Activated naive CD8-positive, alpha-beta T cell treated with anti-CD3 and anti-CD28 coated beads, Interleukin-2, amount 10 ng/mL, durations not matched to agents 7 days and 5 days (primary cell): ENCODE data around the gene SFMBT1. TPM values are rescaled to one million over a fixed set of nuclear protein-coding genes. Genes with fewer than 3 reads are reported as not detected.
A peak's percentile ranks its signal among the peaks of the same experiment; 100 is the strongest.

Experiments used
- ATAC-seq: fragments of 150-1000 bp; cut with Tn5 transposase; one replicate; pipeline ENCODE4 v1.10.0; 2021; ENCODE audit warnings: low read depth, moderate library complexity
- POLR2A ChIA-PET: fragments of 350-600 bp; sonication (Branson Sonifier 250); formaldehyde crosslinking; loops from one replicate; lab custom pipeline; 2021; ENCODE audit warnings: antibody characterized with exemption; lab: Charles Lee
- DNase-seq: peaks from one replicate; pipeline ENCODE4 v3.0.0; 2021
- H3K27ac Mint-ChIP-seq: one replicate; pipeline ENCODE4 v1.8.0; 2022; ENCODE audit warnings: mild to moderate bottlenecking, mixed read lengths
- H3K27me3 Mint-ChIP-seq: one replicate; pipeline ENCODE4 v1.8.0; 2022; ENCODE audit warnings: mild to moderate bottlenecking, moderate library complexity, mixed read lengths
- H3K36me3 Mint-ChIP-seq: one replicate; pipeline ENCODE4 v1.8.0; 2021; ENCODE audit warnings: mild to moderate bottlenecking, mixed read lengths
- H3K4me1 Mint-ChIP-seq: one replicate; pipeline ENCODE4 v1.8.0; 2021; ENCODE audit warnings: mixed read lengths
- H3K4me3 Mint-ChIP-seq: one replicate; pipeline ENCODE4 v1.8.0; 2022; ENCODE audit warnings: mild to moderate bottlenecking, moderate library complexity, mixed read lengths
- H3K9me3 Mint-ChIP-seq: one replicate; pipeline ENCODE4 v1.8.0; 2021; ENCODE audit warnings: mixed read lengths
- total RNA-seq, 2 experiments: library from RNA; stranded (reverse); gene quantifications; one replicate each; pipeline ENCODE4 v1.2.3, GENCODE V29; 2021

SFMBT1 gene
- total RNA-seq, 2 experiments from 2014 or later: 29.5 to 30.8 TPM

DNA sequence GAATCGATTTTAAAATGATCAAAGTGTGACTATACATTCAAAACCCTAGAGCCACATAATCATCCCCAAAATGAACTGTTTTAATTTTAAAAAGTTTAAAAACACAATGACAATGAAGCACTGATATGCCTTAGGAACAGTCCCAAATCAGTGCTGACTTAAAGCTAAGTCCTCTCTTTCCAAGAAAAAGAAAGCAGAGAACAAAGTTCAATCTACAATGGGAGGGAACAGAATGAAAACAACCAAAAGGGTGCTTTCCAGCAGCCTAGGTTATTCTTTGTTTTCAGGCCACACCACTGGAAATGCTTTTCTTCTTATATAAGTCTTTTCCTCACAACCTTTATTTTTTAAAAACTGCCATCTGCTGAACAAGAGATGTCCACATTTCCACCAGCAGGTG, 141.3 kb downstream of the SFMBT1 start:
- Mint-ChIP-seq H3K9me3 (no peaks in the 10 kb centered on the region), H3K4me3 (no peak overlapping the region), H3K27ac (no peak overlapping the region), H3K36me3 (peaks cover 13% of the 10 kb centered on the region), H3K4me1 (no peaks in the 10 kb centered on the region), H3K27me3 (no peaks in the 10 kb centered on the region)
- no peak for ATAC-seq
- no peak for DNase-seq
- POLR2A ChIA-PET: no interaction called here

DNA sequence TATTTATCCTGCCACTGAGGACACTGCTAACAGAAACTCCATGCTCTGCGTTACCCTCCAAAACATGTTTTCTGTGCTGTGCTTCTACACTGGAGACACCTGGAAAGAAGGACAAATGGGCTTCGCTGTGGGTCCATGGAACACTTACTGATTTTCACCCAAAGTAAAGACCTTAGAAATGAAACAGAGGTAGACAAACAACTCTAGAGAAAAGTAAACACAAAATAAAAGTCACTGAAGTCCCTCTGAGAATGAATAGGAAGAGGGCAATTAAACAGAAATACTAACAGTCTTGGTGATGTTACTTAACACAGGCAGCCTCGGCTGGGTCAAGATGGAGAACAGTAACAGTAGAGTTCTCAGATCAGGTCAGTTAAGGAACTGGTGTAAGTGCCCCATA, 141.9 kb downstream of the SFMBT1 start:
- POLR2A ChIA-PET: no interaction called here
- H3K4me3 Mint-ChIP-seq: no peak overlapping the region
- no peaks in the 10 kb centered on the region for H3K4me1 Mint-ChIP-seq
- no peak for DNase-seq
- no peak for ATAC-seq
- no peaks in the 10 kb centered on the region for H3K9me3 Mint-ChIP-seq
- no peaks in the 10 kb centered on the region for H3K27me3 Mint-ChIP-seq
- no peak overlapping the region for H3K27ac Mint-ChIP-seq
- peaks cover 13% of the 10 kb centered on the region for H3K36me3 Mint-ChIP-seq

DNA sequence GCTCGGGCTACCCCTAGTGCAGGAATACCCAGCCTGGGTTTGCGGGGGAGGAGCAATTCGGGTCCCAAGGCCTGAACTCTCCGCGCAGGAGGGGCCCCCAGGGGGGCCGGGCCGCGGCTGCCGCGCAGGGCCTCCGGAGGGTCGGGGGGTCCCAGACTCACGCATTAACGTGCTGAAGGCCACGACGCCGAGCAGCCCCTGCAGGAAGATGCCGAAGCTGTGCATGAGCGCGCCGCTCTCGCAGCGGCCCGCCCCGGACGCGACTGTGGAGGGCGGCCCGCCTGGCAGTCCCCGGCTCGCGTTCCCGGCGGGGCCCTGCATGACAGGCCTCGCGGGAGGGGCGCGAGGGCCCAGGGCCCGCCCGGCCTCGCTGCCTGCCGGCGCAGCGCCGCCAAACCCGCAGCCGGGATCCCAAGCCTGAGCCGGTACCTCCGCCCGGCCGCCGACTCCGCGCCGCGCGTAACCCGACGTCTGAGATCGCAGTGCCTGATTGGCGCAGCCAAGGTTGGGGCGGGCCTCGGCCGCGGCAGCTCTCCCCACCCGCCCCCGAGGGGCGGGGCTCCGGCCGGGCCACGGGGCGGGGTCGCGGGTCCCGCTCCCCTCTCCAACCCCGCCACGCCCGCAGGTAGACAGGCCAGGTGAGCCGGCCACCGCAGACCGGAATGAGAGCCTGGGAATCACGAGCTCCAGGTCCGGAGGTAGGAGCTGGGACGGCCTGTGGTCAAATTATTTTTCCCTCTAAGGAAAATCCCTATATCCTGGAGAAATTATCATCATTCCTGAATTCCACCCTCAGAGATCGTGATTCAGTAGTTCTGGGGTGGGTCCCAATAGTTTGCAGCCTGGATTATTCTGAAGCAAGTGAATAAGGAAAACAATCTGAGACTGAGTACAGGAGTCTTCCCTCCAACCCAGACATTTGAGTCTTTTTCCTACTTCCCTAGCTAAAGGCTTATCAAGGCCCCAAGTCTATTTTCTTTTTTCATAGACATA, 148.4 kb downstream of the SFMBT1 start, which contains the start of gene STIMATE:
STIMATE (minus strand) TSS at position 419 of the 993 bp plus-strand sequence; CDS start at position 321, 98 bp downstream.
- peaks cover 11% of the 10 kb centered on the region for H3K36me3 Mint-ChIP-seq
- DNase-seq: peak; percentile 91
- no peaks in the 10 kb centered on the region for H3K9me3 Mint-ChIP-seq
- peak within 1 kb of the TSS; percentile 88 for H3K27ac Mint-ChIP-seq
- peak; percentile 95 for ATAC-seq
- H3K4me1 Mint-ChIP-seq: peaks cover 41% of the 10 kb centered on the region
- no peaks in the 10 kb centered on the region for H3K27me3 Mint-ChIP-seq
- POLR2A ChIA-PET: interaction anchor here (0.8 to 1.3 kb wide), 2 partner anchors 23 to 39 kb away, joined by 3 to 5 read pairs; no protein-coding TSS in a partner anchor
- H3K4me3 Mint-ChIP-seq: peak within 1 kb of the TSS; percentile 97

DNA sequence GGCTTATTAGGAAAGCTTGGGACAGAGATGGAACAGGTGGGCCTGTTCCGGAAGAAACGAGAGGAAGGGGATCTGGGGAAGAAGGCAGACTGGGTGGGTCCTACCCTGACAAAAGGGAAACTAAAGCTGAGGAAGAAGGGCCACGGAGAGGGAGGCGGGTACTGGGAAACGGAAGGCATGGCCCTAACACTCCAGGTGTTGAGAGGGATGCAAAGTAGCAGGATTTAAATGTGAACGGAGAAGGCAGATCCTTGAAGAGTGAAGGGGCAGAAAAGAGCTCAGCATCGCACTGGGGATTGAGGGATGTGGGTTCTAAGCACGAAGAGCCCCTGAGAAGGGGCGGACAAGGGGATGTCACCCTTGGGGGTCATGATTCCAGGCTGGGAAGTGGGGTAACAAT, 149.3 kb downstream of the SFMBT1 start:
- Mint-ChIP-seq H3K4me3 (peak overlapping the region; percentile 97), H3K9me3 (no peaks in the 10 kb centered on the region), H3K27ac (peak overlapping the region; percentile 88), H3K4me1 (peaks cover 50% of the 10 kb centered on the region), H3K27me3 (no peaks in the 10 kb centered on the region), H3K36me3 (peaks cover 11% of the 10 kb centered on the region)
- DNase-seq (no peak), ATAC-seq (no peak)
- POLR2A ChIA-PET: interaction anchor here (0.8 to 1.3 kb wide), 2 partner anchors 22 to 38 kb away, joined by 3 to 5 read pairs; no protein-coding TSS in a partner anchor

DNA sequence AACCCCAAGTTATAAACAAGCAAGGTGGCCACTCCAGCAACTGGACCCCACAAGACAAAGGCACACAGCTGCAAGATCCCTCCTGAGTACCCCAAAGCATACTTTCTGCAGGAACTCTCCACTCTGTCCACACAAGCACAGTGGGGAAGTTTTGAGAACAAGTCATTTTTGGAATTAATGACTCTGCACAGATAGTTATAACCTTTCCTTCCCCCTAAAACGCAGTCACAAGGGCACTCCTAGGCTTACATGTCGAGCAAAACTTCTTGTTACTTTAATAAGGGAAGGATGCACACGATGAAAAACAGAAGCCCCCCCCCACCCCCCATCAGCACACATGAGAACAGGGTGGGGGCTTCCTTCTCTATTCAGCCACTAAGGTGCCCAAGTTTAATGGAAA, 149.7 kb downstream of the SFMBT1 start:
- no peaks in the 10 kb centered on the region for H3K27me3 Mint-ChIP-seq
- POLR2A ChIA-PET: interaction anchor here (1.3 kb wide), 1 partner anchor 21 kb away, joined by 5 read pairs; no protein-coding TSS in a partner anchor
- no peak for ATAC-seq
- peak overlapping the region; percentile 97 for H3K4me3 Mint-ChIP-seq
- DNase-seq: no peak
- peak overlapping the region; percentile 88 for H3K27ac Mint-ChIP-seq
- peaks cover 11% of the 10 kb centered on the region for H3K36me3 Mint-ChIP-seq
- H3K4me1 Mint-ChIP-seq: peaks cover 54% of the 10 kb centered on the region
- no peaks in the 10 kb centered on the region for H3K9me3 Mint-ChIP-seq

DNA sequence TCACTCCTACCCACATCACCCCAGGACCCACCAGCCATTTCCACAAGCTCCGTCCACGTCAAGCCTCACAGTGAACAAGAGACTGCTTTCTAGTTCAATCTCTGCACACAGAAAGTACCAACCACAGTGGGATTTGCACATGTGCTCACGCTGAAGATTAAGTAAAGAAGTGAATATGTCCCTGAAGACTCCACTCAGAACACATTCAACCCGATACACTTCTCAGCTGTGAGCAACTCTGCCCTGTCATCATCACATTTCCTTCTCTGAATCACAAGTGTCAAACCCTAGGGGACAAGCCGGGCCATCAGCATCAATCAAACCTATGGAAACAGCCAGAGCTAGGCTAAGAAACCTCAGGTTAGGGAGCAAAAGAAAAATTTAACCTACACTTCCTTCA, 150.5 kb downstream of the SFMBT1 start:
- DNase-seq (no peak), ATAC-seq (no peak)
- Mint-ChIP-seq H3K4me1 (peaks cover 56% of the 10 kb centered on the region), H3K36me3 (peaks cover 11% of the 10 kb centered on the region), H3K27ac (peak overlapping the region; percentile 39), H3K27me3 (no peaks in the 10 kb centered on the region), H3K4me3 (peak overlapping the region; percentile 97), H3K9me3 (no peaks in the 10 kb centered on the region)
- POLR2A ChIA-PET: no interaction called here

DNA sequence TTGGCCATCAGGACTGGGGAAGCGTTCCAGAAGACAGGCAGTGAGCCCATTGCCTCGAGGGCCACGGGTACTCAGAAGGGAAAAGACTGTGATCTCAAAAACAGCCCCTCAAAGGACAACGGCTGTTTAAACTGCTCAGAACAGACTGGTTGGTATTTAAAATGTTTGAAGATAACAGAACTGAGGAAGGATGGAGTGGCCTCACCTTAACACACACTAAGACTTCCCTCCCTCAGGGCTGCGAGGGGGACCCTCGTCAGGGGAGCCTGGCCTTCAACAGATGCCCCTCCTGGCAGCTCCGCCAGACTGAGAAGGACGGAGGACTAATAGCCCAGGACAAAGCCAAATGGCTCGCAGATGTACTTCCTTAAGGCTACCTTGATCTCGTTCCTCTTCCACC, 151.1 kb downstream of the SFMBT1 start:
- no peak for ATAC-seq
- DNase-seq: no peak
- H3K4me3 Mint-ChIP-seq: no peak overlapping the region
- peaks cover 56% of the 10 kb centered on the region for H3K4me1 Mint-ChIP-seq
- H3K27me3 Mint-ChIP-seq: no peaks in the 10 kb centered on the region
- H3K27ac Mint-ChIP-seq: peak overlapping the region; percentile 39
- peaks cover 11% of the 10 kb centered on the region for H3K36me3 Mint-ChIP-seq
- no peaks in the 10 kb centered on the region for H3K9me3 Mint-ChIP-seq
- POLR2A ChIA-PET: no interaction called here

DNA sequence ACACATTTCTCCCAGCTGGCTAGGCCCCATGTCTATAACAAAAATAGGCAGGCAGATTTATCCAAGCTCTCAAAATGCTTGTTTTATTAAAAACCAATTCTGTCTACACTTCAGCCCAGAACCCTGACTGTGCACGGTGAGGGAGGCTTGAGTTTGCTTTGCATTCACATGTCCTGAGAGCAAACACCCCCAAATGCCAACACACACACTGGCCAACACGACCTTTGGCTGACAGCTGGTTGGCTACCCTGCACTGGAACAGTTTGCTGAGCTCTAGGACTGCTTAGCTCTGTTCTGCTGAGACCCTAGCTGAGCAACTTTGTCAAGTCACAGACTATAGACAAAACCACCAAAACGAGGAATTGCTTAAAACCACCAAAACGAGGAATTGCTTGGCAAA, 152.2 kb downstream of the SFMBT1 start:
- DNase-seq (no peak), ATAC-seq (no peak)
- Mint-ChIP-seq H3K9me3 (no peaks in the 10 kb centered on the region), H3K27ac (peak overlapping the region; percentile 83), H3K27me3 (no peaks in the 10 kb centered on the region), H3K4me3 (peak overlapping the region; percentile 64), H3K4me1 (peaks cover 56% of the 10 kb centered on the region), H3K36me3 (peaks cover 12% of the 10 kb centered on the region)
- POLR2A ChIA-PET: interaction anchor here (0.7 to 1.2 kb wide), 3 partner anchors 14 to 211 kb away, joined by 3 to 6 read pairs (median 3); no protein-coding TSS in a partner anchor

DNA sequence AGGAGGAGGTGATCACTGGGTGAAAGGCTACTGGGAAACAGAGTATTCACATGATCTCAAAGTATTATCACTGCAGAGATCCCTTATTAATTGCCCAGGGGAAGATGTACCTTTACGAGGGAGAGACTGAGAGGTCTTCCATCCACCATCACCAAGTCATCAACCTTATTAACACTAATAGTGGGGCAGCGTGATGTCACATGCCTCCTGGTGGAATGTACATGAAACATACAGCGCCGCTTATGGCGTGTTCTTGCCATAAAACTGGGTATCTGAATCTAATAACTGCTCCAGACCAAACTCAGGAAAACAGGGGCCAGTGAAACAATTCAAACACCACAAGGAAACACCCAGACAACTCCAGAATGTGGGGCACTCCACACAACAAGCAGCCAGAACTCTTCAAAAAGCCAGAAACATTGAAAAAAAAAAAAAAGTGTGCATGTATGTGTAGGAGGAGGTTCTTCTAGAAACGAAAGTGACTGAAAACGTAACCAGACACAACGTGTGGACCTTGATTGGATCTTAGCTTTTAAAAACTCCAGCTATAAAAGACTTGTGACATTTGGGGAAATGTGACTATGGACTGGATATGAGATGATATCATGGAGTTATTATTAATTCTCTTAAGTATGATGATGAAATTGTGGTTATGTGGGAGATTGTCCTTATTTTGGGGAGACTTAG, 153.1 kb downstream of the SFMBT1 start:
- Mint-ChIP-seq H3K4me1 (peaks cover 53% of the 10 kb centered on the region), H3K27ac (peak overlapping the region; percentile 83), H3K27me3 (no peaks in the 10 kb centered on the region), H3K36me3 (peaks cover 16% of the 10 kb centered on the region), H3K9me3 (no peaks in the 10 kb centered on the region), H3K4me3 (peak overlapping the region; percentile 64)
- POLR2A ChIA-PET: interaction anchor here (0.8 to 1.0 kb wide), 2 partner anchors 15 to 19 kb away, joined by 4 to 6 read pairs; no protein-coding TSS in a partner anchor
- ATAC-seq: peak; percentile 13
- no peak for DNase-seq

DNA sequence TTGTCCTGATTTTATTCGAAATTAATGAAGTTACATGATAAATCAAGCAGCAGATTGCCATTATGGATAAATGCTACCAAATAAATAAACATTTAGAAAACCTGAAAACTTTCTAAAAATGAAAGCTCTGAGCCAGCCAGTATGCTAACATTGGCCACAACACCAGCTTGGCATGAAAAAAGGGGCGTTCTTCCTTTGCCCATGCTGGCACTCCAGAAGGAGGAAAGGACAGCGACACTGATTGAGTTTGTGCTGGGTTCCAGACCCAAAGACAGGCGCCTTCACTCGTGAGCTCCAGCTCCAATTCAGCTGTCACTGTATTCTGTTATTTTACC, 153.6 kb downstream of the SFMBT1 start:
- Mint-ChIP-seq H3K27me3 (no peaks in the 10 kb centered on the region), H3K4me1 (peaks cover 53% of the 10 kb centered on the region), H3K4me3 (peak overlapping the region; percentile 64), H3K9me3 (no peaks in the 10 kb centered on the region), H3K27ac (peak overlapping the region; percentile 83), H3K36me3 (peaks cover 16% of the 10 kb centered on the region)
- DNase-seq: no peak
- POLR2A ChIA-PET: no interaction called here
- no peak for ATAC-seq

DNA sequence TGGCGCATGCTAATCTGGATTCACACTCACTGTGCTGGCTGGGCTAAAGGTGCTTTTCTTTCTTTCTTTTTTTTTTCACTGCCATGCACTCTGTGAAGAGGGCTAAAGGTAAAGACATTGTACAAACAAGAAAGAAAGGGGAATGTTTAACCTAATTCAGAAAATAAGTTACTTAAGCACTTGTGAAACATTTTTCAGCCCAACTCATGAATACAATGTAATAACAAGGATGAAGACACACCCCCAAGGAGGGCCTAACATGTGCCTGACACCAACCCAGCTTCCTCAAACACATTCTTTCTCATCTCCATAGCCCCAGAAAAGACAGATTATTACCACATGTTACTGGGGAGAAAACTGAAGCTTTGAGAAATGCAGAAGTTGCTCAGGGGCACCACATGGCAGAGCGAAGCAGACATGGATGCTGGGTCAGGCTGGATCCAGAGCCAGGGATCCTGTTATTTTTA, 154.2 kb downstream of the SFMBT1 start:
- peak overlapping the region; percentile 28 for H3K4me3 Mint-ChIP-seq
- POLR2A ChIA-PET: interaction anchor here (0.6 kb wide), 1 partner anchor 216 kb away, joined by 4 read pairs; no protein-coding TSS in a partner anchor
- peaks cover 17% of the 10 kb centered on the region for H3K36me3 Mint-ChIP-seq
- no peak for DNase-seq
- peaks cover 50% of the 10 kb centered on the region for H3K4me1 Mint-ChIP-seq
- ATAC-seq: no peak
- no peaks in the 10 kb centered on the region for H3K27me3 Mint-ChIP-seq
- no peaks in the 10 kb centered on the region for H3K9me3 Mint-ChIP-seq
- peak overlapping the region; percentile 83 for H3K27ac Mint-ChIP-seq

DNA sequence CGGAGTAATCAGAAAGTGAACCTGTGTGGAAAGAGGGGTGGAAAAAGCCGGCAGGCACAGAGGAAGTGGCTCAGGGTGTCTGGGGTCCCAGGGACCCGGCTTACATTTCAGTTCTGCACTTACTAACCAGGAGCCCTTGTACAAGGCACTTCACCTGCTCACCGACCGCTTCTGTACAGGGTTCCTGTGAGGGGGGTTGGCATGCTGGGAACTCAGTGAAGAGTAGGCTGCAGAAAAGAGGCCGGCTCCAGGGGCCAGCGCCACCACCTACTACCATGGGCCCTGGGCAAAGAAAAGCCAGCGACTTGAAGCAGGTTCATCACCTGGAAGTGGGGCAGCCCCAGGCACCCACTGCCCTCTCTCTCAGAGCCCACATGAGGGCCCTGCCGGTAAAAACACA, 154.7 kb downstream of the SFMBT1 start:
- Mint-ChIP-seq H3K27me3 (no peaks in the 10 kb centered on the region), H3K36me3 (peaks cover 17% of the 10 kb centered on the region), H3K4me1 (peaks cover 45% of the 10 kb centered on the region), H3K4me3 (no peak overlapping the region), H3K9me3 (no peaks in the 10 kb centered on the region), H3K27ac (no peak overlapping the region)
- no peak for DNase-seq
- peak; percentile 12 for ATAC-seq
- POLR2A ChIA-PET: interaction anchor here (0.6 kb wide), 1 partner anchor 217 kb away, joined by 4 read pairs; no protein-coding TSS in a partner anchor

DNA sequence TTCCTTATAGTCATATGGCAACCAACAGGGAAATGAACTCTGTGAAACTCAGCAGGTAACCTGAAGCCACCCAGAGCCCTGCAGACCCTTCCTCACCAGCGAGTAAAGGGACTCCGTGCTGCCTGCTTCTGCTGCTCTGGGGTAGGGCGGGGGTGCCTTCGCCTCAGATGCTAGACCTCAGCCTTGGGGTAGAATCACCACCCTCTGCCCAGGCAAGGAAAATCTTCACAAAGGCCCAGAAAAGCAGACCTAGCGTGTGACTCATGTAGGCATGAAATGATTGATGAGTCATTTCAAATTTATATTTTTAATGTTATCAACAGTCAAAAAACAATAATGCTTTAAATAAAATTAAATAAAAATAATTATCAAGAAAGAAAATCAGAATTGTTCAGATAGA, 155.1 kb downstream of the SFMBT1 start:
- H3K27ac Mint-ChIP-seq: no peak overlapping the region
- H3K4me1 Mint-ChIP-seq: peaks cover 41% of the 10 kb centered on the region
- H3K9me3 Mint-ChIP-seq: no peaks in the 10 kb centered on the region
- POLR2A ChIA-PET: no interaction called here
- no peaks in the 10 kb centered on the region for H3K27me3 Mint-ChIP-seq
- no peak for DNase-seq
- no peak overlapping the region for H3K4me3 Mint-ChIP-seq
- ATAC-seq: no peak
- H3K36me3 Mint-ChIP-seq: peaks cover 21% of the 10 kb centered on the region
